WERI-Rb-1 (cell line): ENCODE results near the gene NEURL1.

Experiments
- DNase-seq: peaks from one replicate; pipeline ENCODE4 v3.0.0-alpha.2; 2020
- H3K27ac ChIP-seq: fragments of 250-450 bp; sonication (Bioruptor Pico); 2 replicates; pipeline ENCODE4 v1.5.1; 2020; ENCODE audit warnings: mild to moderate bottlenecking, moderate library complexity
- H3K27me3 ChIP-seq: fragments of 250-450 bp; sonication (Bioruptor Pico); 2 replicates; pipeline ENCODE4 v1.5.1; 2021; ENCODE audit warnings: mild to moderate bottlenecking, low read depth, moderate library complexity; ENCODE audit not compliant: insufficient read depth, severe bottlenecking
- H3K36me3 ChIP-seq: fragments of 250-450 bp; sonication (Bioruptor Pico); 2 replicates; pipeline ENCODE4 v1.5.1; 2020; ENCODE audit warnings: mild to moderate bottlenecking, moderate library complexity
- H3K4me3 ChIP-seq: 2 replicates; pipeline ENCODE4 v1.5.1; 2011; ENCODE audit warnings: low read depth, mild to moderate bottlenecking, control low read depth, low read length
- H3K9me3 ChIP-seq: fragments of 250-450 bp; sonication (Bioruptor Pico); 2 replicates; pipeline ENCODE4 v1.5.1; 2021; ENCODE audit warnings: mild to moderate bottlenecking, moderate library complexity; ENCODE audit not compliant: severe bottlenecking
- TF ChIP-seq, protein P1 (sequence below): IDR thresholded peaks from 2 replicates; pipeline ENCODE4 v1.5.1; 2011; ENCODE audit warnings: low read depth, mild to moderate bottlenecking, control low read depth, inconsistent platforms, low read length

NEURL1 gene

GRCh38 chr10:103506061-103506460 is 12.6 kb downstream of the NEURL1 start:
- TF ChIP-seq, protein P1, sequence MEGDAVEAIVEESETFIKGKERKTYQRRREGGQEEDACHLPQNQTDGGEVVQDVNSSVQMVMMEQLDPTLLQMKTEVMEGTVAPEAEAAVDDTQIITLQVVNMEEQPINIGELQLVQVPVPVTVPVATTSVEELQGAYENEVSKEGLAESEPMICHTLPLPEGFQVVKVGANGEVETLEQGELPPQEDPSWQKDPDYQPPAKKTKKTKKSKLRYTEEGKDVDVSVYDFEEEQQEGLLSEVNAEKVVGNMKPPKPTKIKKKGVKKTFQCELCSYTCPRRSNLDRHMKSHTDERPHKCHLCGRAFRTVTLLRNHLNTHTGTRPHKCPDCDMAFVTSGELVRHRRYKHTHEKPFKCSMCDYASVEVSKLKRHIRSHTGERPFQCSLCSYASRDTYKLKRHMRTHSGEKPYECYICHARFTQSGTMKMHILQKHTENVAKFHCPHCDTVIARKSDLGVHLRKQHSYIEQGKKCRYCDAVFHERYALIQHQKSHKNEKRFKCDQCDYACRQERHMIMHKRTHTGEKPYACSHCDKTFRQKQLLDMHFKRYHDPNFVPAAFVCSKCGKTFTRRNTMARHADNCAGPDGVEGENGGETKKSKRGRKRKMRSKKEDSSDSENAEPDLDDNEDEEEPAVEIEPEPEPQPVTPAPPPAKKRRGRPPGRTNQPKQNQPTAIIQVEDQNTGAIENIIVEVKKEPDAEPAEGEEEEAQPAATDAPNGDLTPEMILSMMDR, result no peak
- Histone ChIP-seq H3K27me3 (no peaks in the 10 kb centered on the region), H3K36me3 (no peaks in the 10 kb centered on the region), H3K9me3 (no peaks in the 10 kb centered on the region), H3K4me3 (no peak overlapping the region), H3K27ac (no peak overlapping the region)
- DNase-seq, result no peak

DNA sequence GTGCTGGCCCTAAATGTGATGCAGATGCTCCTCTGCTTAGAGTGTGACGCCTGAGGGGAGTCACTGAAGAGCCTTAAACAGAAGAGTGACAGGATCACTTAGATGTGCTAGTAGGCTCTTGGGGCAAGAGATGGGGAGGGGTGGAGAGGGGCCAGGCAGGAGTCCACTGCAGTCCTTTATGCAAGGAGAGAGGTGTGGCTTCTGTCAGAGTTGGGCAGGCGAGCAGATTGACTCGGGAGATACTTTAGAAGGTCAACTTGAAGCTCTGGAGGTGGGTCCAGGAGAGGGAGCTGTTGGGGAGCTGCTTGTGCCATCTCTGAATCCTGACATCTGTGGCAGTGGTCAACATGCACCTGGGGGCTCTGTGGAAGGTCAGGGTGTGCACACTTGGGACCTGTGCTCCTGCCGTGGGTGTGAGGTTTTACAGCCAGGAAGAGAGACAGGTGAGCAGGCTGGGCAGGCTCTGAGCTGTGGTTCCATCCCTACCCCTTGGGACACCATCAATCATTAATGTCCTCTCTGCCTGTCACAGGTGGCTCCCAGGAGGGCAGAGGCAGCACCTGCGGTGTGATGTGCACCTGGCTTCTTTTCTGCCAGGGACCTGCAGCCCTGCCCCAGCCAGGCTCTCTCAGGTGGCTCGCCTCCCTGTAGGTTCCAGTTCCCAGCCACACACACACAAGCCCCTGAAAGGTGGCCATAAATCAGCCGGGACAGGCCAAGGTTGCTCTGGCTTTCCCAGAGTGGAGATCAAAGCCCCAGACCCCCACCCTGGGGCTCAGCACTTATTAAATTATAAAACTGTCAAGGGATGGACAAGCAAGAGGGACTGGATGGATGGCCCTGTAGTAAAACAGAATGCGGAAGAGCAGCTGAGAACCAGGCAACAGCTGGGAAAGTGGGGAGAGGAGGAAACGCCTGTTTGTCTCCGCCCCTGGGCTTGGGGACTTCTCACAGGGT is 14.0 kb downstream of the NEURL1 start:
- Histone ChIP-seq H3K27me3 (no peaks in the 10 kb centered on the region), H3K4me3 (no peak overlapping the region), H3K36me3 (no peaks in the 10 kb centered on the region), H3K9me3 (no peaks in the 10 kb centered on the region), H3K27ac (no peak overlapping the region)
- peak; percentile 35 for DNase-seq
- TF ChIP-seq, protein P1, result peak; percentile 55

- Histone ChIP-seq H3K27me3 (no peaks in the 10 kb centered on the region), H3K36me3 (no peaks in the 10 kb centered on the region), H3K27ac (no peak overlapping the region), H3K4me3 (no peak overlapping the region), H3K9me3 (no peaks in the 10 kb centered on the region)
- DNase-seq, result no peak
- TF ChIP-seq, protein P1, result no peak
These were observed 16.7 kb downstream of the NEURL1 start for GRCh38 chr10:103510046-103510685.

DNA sequence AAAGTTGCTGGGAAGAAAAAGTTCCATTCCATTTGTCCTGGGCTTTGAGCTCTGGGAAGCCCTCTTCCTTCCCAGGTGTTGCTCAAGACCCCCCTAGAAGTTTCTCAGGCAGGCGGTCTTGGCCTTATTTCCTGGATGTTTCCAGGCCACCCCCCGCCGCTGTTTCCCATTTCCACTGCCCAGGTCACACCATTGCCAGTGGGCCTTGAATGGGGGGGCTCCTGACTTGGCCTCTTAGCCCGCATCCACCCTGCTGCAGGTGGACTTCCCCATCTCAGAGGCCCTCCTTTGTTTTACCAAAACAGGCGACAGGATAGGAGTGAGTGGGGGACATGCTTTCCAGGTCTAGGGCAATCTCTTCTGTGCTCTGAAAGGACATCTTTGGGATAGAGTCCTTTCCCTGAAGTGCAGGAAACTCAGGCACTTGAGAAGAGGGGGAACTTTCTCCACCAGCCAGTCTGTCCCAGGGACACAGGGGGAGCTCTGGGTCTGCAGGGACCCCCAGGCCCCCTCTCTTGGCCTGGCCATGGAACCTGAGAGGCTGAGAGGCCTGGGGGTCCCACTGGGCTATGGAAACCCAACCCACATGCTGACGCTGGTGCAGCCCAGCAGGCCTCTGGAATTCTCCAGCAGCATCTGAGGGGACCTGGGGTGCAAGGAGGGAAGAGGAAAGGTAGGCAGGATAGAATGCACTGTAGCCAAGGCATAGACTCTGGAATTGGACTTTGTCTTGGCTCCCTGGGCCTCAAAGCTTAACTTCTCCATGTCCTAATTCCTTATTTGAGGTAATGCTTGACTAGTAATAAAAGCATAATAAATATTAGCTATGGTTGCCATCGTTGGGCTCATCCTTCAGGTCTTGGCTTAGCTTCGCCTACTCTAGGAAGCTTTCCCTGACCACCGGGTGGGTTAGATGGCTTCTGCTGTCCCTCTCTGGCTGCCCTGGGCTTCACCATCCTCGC is 17.6 kb downstream of the NEURL1 start:
- TF ChIP-seq, protein P1, result no peak
- no peak overlapping the region for H3K4me3 ChIP-seq
- no peaks in the 10 kb centered on the region for H3K36me3 ChIP-seq
- H3K27ac ChIP-seq, result no peak overlapping the region
- no peaks in the 10 kb centered on the region for H3K27me3 ChIP-seq
- no peak for DNase-seq
- no peaks in the 10 kb centered on the region for H3K9me3 ChIP-seq

GRCh38 chr10:103512166-103512565 is 18.7 kb downstream of the NEURL1 start:
- TF ChIP-seq, protein P1, result no peak
- Histone ChIP-seq H3K36me3 (no peaks in the 10 kb centered on the region), H3K4me3 (no peak overlapping the region), H3K27me3 (no peaks in the 10 kb centered on the region), H3K27ac (no peak overlapping the region), H3K9me3 (no peaks in the 10 kb centered on the region)
- DNase-seq, result no peak
